HepG2 (cell line): ENCODE data around the gene TIAM1. TPM values are rescaled to one million over a fixed set of nuclear protein-coding genes. Genes with fewer than 3 reads are reported as not detected.

ENCODE experiments used
- AHDC1 ChIP-seq: sonication (generic); formaldehyde crosslinking; IDR thresholded peaks from 2 replicates; pipeline ENCODE4 v1.5.1; 2020; ENCODE audit warnings: mild to moderate bottlenecking, missing genetic modification reagents, borderline replicate concordance
- GPN1 ChIP-seq: sonication (generic); formaldehyde crosslinking; IDR thresholded peaks from 2 replicates; pipeline ENCODE4 v1.5.1; 2020; ENCODE audit warnings: missing genetic modification reagents, borderline replicate concordance
- SNAPC4 ChIP-seq: sonication (generic); formaldehyde crosslinking; IDR thresholded peaks from 2 replicates; pipeline ENCODE4 v1.4.0; 2020; ENCODE audit warnings: mild to moderate bottlenecking, missing genetic modification reagents
- SNAPC5 ChIP-seq: sonication (generic); formaldehyde crosslinking; IDR thresholded peaks from 2 replicates; pipeline ENCODE4 v1.8.1; 2023; ENCODE audit warnings: mild to moderate bottlenecking, missing genetic modification reagents, borderline replicate concordance
- ZNF652 ChIP-seq: IDR thresholded peaks from 2 replicates; pipeline ENCODE4 v1.6.1; 2016; ENCODE audit warnings: low read depth, borderline replicate concordance
- polyA plus RNA-seq, 8 experiments: library from polyadenylated mRNA; depleted of rRNA in 3 of 8; stranded (reverse) in 7 of 8; unstranded in 1 of 8; fragments of >200 nt; fragmentation: Illumina TruSeq in 4 of 8; extraction: Trizol in 4 of 8; gene quantifications; 2 replicates each; pipeline versions ENCODE4 v1.2.1 to v1.2.3, GENCODE V29; 2011 to 2016; ENCODE audit warnings: low read depth in 4 of 8, missing spikeins in 1 of 8, mixed read lengths in 1 of 8; ENCODE audit not compliant: insufficient read depth in 1 of 8
- total RNA-seq, 5 experiments: library from RNA; depleted of rRNA; stranded (reverse); fragments of >200 nt; fragmentation: Illumina TruSeq; extraction: Trizol; gene quantifications; 2 replicates each; pipeline ENCODE4 v1.2.3, GENCODE V29; 2016; ENCODE audit warnings: low read depth in 1 of 5

Gene TIAM1
- total and polyA plus RNA-seq, 2 of the 13 experiments (the other 11 are each of a cell fraction or from before 2014, with no cell fraction given), result 0.13 to 0.24 TPM

GRCh38 chr21:31141389-31142000 lies 202.6 kb downstream of the TIAM1 start (continued):
- TF ChIP-seq SNAPC4 (CRISPR knock-in tag), result no peak
- no peak for TF ChIP-seq GPN1 (CRISPR knock-in tag)
- no peak for TF ChIP-seq AHDC1 (CRISPR knock-in tag)
- TF ChIP-seq ZNF652, result no peak
- TF ChIP-seq SNAPC5 (CRISPR knock-in tag), result no peak
- TF ChIP-seq, all 625 proteins: peak for 0
